ENCODE data around the gene PIK3CG.

- TF ChIP-seq CTCF (IDR thresholded peaks at IDR 0.05) (no peak), POLR2A (IDR thresholded peaks at IDR 0.05) (no peak)
Observed at GRCh38 chr7:106926892-106927291, 61.8 kb downstream of the PIK3CG start.
